HG02610 (cell line): ENCODE results near the gene SPINT1.

Source experiments
- ATAC-seq: cut with Tn5 transposase; IDR thresholded peaks from one replicate; pipeline ENCODE4 v1.9.1; 2021; ENCODE audit warnings: mild to moderate bottlenecking, moderate library complexity; ENCODE audit not compliant: unreplicated experiment

The SPINT1 gene

GRCh38 chr15:40843885-40844695, at the start of gene SPINT1:
Gene SPINT1 (plus strand): TSS chr15:40844048. CDS start chr15:40844555, 507 bp downstream.
- ATAC-seq: no peak

GRCh38 chr15:40796041-40796440, 47.8 kb upstream of the SPINT1 start:
- no peak for ATAC-seq

- no peak for ATAC-seq
Measured at GRCh38 chr15:40796512-40796911, 47.3 kb upstream of the SPINT1 start.

- ATAC-seq: no peak
Measured at GRCh38 chr15:40799523-40799922, 44.3 kb upstream of the SPINT1 start.

- ATAC-seq: no peak
Measured at GRCh38 chr15:40803076-40803475, 40.8 kb upstream of the SPINT1 start.

- ATAC-seq: no peak
Measured at GRCh38 chr15:40803688-40804087, 40.2 kb upstream of the SPINT1 start.

GRCh38 chr15:40806672-40807027, 37.2 kb upstream of the SPINT1 start:
- no peak for ATAC-seq

GRCh38 chr15:40807028-40807887, 36.6 kb upstream of the SPINT1 start, which contains the start of the genes DNAJC17 and ZFYVE19:
Gene DNAJC17 (minus strand): TSS chr15:40807473. CDS start chr15:40807446, 27 bp downstream.
Gene ZFYVE19 (plus strand): TSS chr15:40807089. CDS start chr15:40807590, 501 bp downstream.
- ATAC-seq: peak; percentile 87

GRCh38 chr15:40807888-40808461, 35.9 kb upstream of the SPINT1 start:
- ATAC-seq: no peak

GRCh38 chr15:40808861-40809450, 34.9 kb upstream of the SPINT1 start:
- no peak for ATAC-seq

GRCh38 chr15:40812721-40813425, 31.0 kb upstream of the SPINT1 start:
- no peak for ATAC-seq

GRCh38 chr15:40815042-40815698, 28.7 kb upstream of the SPINT1 start:
- ATAC-seq: no peak

- no peak for ATAC-seq
Measured at GRCh38 chr15:40819048-40819447, 24.8 kb upstream of the SPINT1 start.

GRCh38 chr15:40821195-40821594, 22.7 kb upstream of the SPINT1 start:
- no peak for ATAC-seq

GRCh38 chr15:40823572-40824343, 20.1 kb upstream of the SPINT1 start:
- ATAC-seq: no peak

- no peak for ATAC-seq
Measured at GRCh38 chr15:40825661-40826422, 18.0 kb upstream of the SPINT1 start.

- no peak for ATAC-seq
Measured at GRCh38 chr15:40826423-40827075, 17.3 kb upstream of the SPINT1 start.
